DMS153 treated with DMSO at 0.1 percent for 48 hours (cell line): ENCODE measurements around the gene CHCHD1.
"Not testable (repeated sequence)": the region's sequence is repeated elsewhere in the genome, so short reads cannot be mapped to it uniquely, and the experiment has no call there.

Source experiments
- DNase-seq: peaks from one replicate; lab custom pipeline; 2025; ENCODE audit not compliant: unreplicated experiment; lab: John Stamatoyannopoulos, UW

Gene CHCHD1

DNA sequence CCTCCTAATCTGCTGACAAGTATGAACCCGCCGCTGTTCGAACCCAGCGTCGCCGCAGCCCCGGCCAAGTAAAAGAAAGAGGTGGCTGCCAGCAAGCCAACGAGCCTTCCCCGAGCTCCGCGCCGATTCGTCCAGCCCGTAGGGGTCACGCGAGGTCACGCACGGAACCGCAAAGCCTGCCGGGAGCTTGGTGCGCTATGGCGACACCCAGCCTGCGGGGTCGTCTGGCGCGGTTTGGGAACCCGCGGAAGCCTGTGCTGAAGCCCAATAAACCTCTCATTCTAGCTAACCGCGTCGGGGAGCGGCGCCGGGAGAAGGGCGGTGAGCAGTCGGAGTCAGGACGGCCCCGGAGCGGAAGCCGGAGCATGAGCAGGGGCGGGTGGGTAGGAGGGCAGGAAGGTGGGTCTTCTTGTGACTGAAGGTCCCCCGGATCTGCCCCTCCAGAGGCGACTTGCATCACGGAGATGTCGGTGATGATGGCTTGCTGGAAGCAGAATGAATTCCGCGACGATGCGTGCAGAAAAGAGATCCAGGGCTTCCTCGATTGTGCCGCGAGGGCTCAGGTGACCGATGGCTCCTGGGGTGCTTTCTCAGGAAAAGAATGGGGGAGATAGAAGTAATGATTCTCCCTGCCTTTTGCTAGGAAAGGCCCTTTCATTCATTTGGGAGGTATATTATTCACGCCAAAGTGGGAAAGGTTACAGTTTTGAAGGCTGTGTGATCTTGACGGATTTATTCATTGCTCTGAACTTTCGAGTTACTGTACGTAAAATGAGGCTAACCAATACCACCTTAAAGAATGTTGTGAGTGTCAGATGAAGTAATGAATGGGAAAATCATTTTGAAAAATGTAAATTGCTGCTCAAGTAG is at the start of gene CHCHD1:
CHCHD1 (plus strand) TSS at position 170 of the 870 bp plus-strand sequence; CDS start at position 198, 28 bp downstream.
- DNase-seq: peak; percentile 57

- no peak for DNase-seq
These were observed 49.4 kb upstream of the CHCHD1 start for GRCh38 chr10:73732426-73732825.

GRCh38 chr10:73732931-73733623 is 48.8 kb upstream of the CHCHD1 start:
- DNase-seq: no peak

DNA sequence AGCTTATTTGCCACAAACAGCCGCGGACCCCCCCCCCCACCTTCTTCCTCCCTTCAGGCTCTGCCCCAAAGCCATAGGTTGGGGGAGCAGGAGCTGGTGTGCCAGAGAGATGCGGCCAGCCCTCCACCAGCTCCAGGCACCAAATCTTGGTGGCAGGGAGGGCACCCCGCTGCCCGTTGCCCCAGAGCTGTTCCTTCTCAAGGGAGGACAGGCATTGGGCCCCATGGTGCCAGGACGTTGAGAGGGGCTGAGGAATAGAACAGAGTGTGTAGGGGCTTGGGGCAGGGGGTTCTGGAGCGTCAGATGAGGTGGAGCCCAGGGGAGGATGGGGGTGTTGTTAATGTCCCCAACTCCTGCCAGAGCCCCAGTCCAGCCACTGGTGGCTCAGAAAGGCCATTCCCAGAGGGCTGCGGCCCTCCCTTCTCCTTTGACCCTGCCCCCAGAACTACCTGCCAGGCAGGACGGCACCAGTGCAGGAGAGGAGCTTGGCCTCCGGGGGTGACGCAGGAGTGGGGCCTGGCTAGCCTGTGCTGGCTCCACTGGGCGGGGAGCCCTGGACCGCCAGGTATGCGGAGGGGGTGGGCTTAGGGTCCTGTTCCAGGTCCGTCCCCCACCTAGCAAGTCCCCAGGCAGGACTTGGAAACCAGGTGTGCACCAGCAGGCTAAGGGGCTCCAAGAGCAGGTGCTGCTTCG is 47.7 kb upstream of the CHCHD1 start:
- DNase-seq: no peak

- no peak for DNase-seq
These were observed 47.0 kb upstream of the CHCHD1 start for GRCh38 chr10:73734796-73735305.

DNA sequence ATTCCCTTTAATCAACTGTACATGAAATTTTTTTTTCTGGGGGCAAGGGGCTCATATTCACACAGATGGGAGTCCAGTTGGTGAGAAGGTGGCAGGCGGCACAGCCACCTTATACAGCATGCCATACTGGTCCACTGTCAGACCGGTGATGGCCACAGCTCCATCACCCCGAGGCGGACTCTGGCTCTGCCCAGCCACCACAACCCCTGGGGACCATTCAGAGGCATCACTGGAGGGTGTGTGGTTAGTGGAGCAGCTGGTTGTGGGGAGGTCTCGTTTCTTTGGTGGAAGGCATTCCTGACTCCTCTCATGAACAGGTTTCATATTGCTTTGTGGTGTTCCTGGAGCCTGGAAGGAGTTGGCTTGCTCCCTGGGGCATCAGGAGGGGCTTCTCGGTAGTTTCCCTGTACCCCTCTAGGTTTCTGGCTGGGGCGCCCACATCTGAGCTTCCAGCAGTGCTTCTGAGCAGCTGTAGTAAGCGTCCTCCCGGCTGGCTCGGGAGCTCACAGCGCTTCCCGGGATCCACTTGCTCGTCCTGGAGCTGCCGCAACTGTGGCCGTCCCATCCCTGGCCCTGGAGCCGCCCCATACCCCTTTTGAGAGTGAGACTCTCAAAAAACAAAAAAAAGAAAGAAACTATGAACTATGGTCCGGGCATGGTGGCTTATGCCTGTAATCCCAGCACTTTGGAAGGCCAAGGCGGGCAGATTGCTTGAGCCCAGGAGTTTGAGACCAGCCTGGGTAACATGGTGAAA is 41.2 kb upstream of the CHCHD1 start:
- DNase-seq: not testable (repeated sequence)

GRCh38 chr10:73742454-73742734 is 39.5 kb upstream of the CHCHD1 start:
- DNase-seq: no peak

DNA sequence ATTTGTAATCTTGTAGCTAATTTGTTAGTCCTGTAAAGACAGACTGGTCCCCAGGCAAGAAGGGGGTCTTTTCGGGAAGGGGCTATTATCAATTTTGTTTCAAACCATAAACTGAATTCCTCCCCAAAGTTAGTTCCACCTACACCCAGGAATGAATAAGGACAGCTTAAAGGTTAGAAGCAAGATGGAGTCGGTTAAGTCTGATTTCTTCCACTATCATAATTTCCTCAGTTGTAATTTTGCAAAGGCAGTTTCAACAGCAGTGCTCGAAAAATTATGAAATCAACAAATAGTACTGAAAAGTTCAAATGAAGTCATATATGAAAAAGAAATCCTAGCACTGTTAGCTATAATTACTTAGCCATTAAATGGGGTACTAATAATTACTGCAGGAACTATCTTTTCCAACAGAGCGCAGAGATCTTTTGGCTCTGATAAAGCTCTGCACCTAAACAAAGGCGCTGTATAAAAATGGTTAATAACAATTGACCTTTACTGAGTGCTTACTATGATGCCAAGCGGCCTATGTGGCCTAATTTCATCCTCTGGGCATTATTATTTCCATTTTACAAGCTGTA is 38.4 kb upstream of the CHCHD1 start:
- no peak for DNase-seq

DNA sequence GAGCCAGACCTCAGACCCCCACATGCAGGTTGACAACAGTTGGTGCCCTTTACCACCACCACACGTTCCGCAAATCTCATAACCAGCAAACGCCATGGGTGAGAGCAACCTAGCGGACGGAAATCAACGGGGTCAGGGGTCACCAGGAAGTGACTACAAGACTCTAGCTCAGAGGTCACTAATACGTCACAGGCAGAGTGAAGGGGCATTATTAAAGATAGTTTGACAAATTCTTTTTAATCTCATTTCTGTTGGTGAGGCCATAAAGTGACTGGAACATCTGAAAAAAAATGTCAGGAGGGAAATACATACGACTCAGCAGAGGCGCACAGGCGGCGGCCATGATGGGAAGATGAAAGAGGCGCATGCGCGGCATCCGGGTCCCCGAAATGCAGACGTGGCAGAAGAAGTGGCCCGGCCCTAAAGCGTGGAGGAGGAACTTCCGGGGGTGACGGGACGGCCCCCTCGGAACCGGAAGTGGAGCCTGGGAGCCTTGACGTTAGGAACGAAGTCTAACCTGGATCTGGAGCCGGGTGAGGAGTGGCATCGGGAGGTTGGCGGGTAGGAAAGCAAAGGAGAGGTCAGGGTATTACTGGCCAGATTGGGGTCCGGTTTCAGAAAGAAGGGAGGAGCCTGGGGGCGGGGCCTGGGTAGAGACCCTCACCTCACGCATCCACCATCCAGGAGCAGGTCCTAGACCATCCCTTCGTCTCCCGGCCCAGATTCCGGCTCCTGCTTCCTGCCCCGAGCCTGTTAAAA is 37.8 kb upstream of the CHCHD1 start, which contains the start of gene SEC24C:
SEC24C (plus strand) TSS at position 468 of the 759 bp plus-strand sequence. CDS start 2,461 bp downstream, outside the sequence.
- DNase-seq: peak; percentile 96

GRCh38 chr10:73744664-73744975 is 37.2 kb upstream of the CHCHD1 start:
- no peak for DNase-seq

GRCh38 chr10:73746721-73747120 is 35.1 kb upstream of the CHCHD1 start:
- no peak for DNase-seq

GRCh38 chr10:73750819-73751218 is 31.0 kb upstream of the CHCHD1 start:
- no peak for DNase-seq

- DNase-seq: no peak
These were observed 25.7 kb upstream of the CHCHD1 start for GRCh38 chr10:73756183-73756582.

GRCh38 chr10:73758704-73759511 is 22.9 kb upstream of the CHCHD1 start:
- peak; percentile 60 for DNase-seq

DNA sequence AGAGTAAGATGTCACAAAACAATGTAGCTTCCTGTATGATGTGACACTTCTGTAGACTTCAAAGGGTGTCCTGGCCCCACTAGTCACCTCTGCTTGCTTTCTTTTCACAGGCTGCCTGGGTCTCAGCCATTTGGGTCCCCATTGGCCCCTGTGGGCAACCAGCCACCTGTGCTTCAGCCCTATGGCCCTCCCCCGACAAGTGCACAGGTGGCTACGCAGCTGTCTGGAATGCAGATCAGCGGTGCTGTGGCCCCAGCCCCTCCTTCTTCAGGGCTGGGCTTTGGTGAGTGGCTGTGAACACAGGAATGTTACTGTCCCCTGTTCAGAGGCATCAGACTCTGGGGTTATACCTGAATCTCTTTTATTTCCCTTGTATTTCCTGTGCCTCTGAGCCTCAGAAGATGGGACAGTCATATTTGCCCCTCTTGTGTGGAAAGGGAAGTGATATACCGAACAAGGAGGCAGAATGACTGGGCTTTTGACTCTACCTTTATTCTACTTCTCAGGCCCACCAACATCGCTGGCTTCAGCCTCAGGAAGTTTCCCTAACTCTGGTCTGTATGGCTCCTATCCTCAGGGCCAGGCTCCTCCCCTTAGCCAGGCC is 22.2 kb upstream of the CHCHD1 start:
- peak; percentile 60 for DNase-seq

DNA sequence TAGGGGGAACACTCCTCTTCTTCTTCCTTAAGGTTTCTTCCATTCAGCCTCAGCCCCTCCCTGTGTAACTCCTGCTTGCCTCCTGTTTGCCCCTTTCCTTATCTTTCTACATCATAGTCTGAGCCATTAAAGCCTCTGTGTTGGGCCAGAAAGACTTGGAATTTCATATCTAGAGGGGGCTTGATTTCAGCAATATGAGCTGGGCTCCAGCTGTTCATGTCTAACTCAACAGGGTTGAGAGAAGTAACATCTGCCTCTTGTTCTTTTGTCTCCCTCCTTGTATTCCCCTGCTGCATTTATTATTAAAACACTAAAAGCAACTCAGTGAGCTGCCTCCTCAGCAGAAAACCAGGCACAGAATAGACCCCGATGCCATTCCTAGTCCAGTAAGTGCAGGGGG is 20.1 kb upstream of the CHCHD1 start:
- DNase-seq: no peak

DNA sequence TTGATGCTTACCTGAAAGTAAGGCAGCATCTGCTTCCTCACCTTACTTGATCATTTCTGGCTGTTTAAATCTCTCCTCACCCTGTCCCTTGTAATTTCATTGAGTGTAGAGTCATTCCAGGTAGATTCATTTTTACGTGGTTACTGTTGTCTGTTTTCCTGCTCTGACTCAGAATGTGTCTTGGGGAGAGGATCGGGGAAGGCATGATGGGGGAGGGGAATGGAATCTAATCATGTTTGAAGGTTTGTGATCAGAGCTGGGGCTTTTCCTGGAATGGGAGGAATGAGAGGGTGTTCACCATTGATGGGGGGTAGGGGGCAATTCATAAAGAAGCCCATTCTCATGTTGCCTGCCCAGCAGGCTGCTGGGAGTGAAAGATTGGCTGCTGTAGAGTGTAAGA is 18.9 kb upstream of the CHCHD1 start:
- no peak for DNase-seq

DNA sequence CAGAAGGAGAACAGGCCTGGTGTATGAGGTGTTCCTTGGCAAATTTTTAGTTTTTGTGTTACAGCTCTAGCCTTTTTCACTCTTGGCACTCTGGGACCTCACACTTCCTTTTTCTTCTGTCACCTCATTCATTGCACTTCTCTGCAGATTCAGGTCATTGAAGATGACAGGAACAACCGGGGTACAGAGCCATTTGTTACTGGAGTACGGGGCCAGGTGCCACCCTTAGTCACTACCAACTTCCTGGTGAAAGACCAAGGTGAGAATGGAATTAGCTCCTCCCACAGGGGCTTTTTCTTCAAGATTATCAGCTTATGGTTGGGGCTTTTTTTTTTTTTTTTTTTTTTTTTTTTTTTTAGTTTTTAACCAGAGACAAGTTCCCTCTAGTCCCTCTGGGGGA is 18.5 kb upstream of the CHCHD1 start:
- DNase-seq: no peak

GRCh38 chr10:73765066-73765465 is 16.8 kb upstream of the CHCHD1 start:
- DNase-seq: no peak
